ENCODE measurements around the gene RAB40C.

The RAB40C gene

DNA sequence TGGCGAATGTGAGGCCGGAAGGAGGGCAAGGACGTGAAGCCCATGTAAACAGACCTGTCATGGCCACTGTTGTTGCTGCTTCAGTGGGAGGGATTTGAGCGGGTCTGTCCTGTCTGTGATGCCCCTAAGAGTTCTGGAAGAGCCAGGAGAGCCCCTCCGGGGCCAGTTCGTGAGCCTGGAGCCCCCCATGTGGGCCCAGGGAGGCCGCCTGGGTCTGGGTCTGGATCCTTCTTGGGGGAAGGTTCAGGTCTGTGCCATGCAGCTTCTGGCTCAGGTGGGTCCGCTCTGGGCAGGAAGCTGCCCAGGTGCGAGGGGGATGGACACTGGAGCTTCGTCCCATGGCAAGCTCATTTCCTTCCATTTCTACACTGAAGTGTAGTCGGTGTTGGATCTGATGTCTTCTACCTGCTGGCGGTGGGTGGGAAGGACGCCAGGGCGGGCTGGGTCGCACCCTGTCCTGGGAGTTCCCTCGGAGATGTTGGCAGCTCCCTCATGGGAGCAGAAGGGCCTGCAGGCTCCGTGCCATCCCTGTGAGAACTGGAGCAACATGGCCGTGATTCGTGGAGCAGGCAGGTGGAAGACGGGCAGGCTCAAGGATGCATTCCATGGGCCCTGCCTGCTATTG is 29.7 kb downstream of the RAB40C start:
- DNase-seq: no peak

DNA sequence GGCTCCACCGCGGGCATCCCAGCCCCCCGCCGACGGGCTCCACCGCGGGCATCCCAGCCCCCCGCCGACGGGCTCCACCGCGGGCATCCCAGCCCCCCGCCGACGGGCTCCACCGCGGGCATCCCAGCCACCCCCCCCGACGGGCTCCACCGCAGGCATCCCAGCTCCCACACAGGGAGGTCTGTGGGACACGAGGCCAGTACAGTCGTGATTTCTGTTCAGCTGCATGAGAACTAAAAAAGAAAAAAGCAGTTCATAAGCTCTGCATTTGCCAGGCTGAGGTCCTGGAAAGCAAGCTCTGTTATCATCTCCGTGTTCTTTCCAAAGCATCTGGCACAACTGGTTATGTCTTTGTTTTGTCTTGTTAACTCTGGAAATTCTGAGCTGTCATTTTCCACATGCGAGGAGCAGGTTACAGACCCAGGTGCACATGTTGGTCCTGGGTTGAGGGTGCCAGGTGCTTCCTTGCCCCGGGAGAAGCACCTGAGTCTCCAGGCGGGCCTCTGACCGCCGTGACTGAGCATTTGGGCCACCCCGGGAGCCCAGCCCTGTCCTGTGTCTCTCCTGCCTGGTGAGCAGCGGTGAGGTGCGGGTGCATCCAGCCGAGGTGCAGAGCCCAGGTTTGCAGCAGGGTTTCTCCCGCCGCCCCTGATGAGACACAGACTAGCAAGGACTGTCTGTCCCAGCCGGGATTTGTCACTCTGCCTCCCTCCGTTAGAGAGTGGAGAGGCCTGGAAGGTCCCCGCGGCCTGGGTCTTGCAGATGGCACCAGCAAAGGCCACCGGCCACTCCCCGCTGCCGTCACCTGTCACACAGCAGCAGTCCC is 31.0 kb downstream of the RAB40C start:
- DNase-seq: no peak

DNA sequence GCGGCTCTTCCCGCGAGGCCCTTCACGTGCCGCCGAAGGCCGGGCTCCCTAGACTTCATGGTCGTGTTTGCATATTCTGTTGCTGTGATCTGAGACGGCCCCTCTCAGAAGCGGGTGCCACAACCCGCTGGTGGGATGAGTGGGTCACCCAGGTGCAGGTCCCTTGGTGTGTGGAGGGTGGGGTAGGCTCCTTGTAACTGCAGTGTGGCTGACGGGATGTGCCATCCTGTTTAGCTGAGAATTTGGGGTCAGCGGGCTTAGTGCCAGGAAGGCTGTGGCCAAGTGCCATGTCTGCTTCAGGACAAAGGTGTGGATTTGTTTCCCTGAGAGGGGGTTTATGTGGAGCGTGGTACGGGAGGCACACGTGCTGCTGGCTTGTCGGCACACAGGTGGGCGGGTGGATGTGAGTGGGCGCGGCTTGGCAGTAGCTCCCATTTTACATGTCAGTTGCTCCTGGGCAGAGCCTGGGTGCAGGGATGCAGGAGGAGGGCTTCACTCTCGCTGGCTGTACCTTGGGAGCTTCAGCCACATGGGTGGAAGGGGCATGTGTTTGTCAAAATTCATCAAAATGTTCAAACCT is 31.8 kb downstream of the RAB40C start:
- DNase-seq: no peak

DNA sequence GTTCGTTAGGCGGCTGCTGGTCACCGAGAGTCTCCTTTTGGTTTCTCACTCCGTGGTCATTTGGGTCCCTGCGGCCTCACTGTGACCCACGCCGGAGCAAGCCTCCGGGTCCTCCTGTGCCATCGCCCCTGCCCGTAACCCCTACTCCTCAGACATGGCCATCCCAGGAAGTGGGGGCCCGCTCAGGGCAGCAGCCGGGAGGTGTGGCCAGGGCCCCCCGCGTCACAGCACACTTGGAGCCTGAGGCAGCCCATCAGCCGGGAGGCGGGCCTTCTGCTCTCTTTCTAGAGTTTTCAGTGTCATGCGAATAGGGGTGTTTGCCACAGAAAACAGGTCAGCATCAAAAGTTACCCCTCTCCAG is 33.0 kb downstream of the RAB40C start:
- DNase-seq: no peak

DNA sequence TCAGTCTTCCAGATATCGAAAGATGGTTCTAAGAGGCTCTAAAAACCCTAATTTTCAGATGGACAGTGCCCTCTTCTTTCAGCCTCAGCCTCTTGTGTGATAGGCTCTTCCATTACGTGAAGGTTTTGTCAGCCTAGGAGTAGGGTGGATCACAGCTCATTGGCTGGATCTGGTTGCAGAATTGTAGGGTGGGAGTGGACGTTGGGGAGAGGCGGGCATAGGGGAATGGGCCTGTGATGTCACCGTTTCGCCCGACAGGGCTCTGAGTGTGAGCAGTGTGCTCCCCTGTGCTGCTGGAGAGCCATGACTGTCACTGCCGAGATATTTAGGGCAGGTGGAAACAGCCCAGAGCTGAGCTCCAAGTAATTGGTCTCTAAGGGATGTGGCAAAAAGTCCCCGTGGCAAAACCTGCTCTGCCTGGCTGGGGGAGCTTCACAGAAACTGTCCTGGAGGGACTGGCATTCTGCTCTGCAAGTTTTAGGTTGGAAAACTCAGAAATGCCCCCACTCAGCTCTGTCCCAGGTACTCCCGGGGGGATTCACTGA is 34.7 kb downstream of the RAB40C start:
- no peak for DNase-seq

DNA sequence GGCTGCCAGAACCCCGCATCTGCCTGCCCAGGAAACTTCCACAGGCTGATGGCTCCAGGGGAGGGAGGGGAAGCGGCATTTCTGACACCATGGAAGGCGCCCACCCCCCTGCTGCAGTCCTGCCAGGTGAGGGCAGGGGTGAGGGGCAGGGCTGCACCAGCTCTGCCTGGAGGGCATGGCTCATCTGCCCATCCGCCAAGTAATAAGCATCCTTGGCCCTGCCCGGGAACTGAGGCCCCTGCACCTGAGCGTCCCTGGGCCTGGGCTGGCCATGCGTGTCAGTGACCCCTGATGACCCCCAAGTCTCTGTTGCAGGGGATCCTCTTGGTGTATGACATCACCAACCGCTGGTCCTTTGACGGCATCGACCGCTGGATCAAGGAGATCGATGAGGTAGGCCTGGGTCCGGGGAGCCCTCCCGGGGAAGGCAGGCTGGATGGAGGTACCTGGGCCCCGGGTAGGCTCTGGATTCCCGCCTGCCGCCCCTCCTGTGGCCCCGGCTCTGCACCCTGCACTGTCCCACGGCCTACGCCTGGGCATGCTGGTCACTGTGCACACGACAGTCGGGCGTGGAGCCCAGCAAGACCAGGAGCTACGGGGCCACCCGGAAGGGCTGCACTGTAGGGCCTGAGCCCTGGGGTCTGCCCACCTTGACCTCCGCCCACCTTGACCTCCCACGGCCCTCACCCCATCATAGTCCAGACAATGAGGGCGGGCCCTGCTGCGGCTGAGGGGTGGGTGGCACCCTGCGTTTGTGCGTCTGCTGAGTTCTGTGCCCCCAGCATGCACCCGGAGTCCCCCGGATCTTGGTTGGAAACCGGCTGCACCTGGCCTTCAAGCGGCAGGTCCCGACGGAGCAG is 35.5 kb downstream of the RAB40C start:
- no peak for DNase-seq

DNA sequence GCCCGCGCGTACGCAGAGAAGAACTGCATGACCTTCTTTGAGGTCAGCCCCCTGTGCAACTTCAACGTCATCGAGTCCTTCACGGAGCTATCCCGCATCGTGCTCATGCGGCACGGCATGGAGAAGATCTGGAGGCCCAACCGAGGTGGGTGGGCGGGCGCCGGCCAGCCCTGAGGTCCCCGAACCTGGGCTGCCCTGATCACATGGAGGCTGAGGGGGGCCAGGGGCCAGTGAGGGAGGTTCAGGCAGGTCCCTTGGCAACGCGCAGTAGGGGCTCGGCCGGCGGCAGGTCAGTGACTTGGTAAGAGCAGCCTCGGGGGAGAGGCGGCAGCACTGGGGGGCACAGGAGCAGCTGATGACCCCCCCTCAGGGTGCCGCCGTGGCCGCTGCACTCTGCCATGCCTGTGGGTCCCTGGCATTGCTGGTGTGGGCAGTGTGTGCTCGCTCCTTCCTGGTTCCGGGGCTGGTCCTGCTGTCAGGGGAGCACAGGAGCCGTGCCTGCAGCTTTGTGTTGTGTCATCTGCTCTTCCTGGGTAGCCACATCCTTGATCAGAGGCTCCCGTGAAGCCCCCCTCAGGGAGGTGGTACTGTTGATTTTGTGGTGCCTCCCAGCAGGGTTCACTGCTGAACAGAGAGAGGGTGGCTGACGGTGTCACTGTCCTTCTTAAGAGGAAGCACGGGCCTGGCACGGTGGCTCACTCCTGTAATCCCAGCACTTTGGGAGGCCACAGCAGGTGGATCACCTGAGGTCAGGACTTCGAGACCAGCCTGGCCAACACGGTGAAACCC is 36.3 kb downstream of the RAB40C start:
- no peak for DNase-seq

DNA sequence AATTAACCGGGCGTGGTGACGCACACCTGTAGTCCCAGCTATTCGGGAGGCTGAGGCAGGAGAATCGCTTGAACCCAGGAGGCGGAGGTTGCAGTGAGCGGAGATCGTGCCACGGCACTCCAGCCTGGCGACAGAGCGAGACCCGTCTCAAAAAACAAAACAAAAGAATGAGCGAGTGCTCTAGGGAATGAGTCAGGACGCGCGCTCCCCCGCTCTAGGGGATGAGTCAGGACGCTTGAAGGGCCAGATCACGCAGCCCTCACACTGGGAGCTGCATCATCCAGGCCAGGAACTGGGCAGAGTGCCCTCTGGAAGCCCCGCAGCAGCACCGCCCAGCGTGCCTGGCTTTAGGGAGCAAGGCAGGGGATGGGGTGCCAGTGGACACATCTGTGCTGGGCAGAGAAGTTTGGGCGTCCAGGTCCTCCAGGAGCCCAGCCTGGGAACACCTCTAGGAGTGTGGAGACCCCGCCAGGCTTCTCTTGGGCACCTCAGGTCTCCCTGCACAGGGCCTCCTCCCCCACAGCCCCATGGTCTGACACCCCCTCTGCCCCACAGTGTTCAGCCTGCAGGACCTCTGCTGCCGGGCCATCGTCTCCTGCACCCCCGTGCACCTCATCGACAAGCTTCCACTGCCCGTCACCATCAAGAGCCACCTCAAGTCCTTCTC is 37.1 kb downstream of the RAB40C start:
- DNase-seq: no peak

DNA sequence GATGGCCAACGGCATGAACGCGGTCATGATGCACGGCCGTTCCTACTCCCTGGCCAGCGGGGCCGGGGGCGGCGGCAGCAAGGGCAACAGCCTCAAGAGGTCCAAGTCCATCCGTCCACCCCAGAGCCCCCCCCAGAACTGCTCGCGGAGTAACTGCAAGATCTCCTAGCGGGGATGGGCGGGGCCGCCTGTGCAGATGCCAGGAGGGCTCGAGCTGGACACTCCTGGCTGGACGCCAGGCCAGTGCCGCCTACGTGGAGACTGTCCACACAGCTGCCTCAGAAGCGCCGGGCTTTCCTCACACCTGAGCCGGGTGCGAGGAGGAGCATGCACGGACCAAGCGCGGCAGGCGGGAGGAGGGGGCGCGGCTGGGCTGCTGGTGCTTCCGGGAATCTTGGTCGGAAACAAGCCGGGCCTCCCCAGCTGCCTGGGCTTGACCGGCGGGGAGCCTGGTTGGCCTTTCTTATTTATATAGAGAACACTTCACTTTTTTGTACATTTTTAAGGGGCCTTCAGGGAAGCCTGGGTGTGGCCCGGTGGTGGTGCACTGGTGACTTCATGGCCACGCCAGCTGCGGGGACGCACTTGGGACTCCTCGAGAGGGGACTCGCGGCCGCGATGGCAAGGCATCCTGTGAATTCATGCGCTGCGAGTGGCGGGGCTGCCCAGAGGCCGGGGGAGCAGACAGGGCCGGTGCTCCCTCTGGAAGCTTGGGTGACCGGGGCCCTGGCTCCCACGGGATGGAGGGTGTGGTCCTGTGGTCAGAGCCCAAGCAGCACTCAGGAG is 37.8 kb downstream of the RAB40C start:
- DNase-seq: no peak

DNA sequence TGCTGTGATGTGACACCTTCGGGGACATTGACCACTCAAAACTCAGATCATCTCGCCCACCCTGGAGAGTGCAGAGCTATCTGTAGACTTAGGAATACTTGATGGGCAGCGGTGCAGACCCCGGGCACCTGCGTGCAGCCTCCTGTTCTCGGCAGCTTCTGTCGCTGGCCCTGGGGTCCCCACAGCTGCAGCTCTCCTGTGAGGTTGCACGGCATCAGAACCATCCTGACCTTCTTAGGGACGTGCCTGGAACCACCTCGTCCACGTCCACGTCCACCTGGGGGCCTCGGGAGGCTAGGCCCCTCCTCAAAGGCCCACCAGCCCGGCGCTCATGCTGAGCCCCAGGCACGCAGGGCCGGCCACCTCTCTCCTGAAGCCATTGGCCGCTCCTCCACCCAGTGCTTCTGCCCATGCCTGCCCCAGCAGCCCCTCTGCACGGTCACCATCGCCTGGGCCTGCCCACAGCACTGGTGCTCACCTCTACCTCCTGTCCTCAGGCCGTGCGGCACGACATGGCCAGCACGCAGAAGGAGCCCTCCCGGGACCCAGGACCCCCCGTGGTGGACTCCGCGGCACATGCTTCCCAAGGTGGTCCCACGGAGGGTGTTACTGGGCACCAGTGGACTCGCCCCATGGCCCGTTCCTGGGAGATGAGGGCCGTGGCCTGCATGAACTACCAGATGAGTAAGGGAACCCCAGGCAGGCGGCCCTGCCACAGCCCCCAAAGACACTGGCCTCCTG is 38.6 kb downstream of the RAB40C start:
- DNase-seq: no peak

DNA sequence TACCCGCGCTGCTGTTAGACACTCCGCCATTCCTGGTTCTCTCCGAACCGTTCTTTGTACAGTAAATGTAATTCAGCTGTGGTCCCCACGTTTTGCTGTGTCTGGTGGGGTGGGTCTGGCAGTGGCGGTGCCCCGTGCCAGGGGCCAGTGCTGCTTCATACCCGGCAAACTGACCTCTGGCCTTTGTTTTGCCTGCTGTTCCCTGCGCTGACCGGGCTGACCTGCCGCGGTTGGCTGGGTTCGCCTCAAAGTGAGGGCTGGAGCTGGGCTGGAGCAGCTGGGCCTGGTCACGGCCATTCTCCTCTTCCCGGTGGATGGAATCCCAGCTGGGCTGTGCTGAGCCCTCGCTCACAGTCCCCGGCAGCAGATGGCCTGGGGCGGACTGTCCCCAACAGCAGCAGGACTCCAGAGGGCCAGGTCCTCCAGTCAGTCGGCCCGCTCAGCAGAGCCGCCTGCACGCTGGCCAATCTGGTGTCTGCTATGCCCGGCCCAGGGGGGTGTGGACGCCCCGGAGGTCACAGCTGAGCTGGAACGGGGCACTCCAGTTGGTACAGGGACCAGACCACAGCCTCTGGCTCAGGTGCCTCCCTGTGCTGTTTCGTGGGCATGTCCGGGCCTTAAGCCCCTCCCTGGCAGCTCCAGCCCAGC is 39.4 kb downstream of the RAB40C start:
- no peak for DNase-seq

DNA sequence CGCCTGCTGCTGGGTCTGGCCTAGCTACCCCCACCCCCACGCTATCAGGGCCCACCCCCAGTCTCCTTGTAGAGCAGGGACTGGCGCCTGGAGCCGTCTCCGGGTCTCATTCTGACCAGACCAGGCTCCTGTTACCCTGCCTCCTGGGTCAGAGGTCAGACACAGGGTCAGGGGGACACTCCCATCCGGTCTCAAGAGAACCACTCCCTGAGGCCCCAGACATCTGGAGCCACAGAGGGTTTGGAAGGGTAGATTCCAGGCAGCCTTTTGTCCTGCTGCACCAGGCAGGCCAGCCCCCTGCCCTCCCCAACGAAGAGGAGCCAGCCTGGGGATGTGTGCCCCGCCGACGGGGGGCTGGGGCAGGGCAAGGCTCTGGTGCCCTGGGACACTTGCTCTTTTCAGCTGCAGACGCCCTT is 40.0 kb downstream of the RAB40C start:
- no peak for DNase-seq

DNA sequence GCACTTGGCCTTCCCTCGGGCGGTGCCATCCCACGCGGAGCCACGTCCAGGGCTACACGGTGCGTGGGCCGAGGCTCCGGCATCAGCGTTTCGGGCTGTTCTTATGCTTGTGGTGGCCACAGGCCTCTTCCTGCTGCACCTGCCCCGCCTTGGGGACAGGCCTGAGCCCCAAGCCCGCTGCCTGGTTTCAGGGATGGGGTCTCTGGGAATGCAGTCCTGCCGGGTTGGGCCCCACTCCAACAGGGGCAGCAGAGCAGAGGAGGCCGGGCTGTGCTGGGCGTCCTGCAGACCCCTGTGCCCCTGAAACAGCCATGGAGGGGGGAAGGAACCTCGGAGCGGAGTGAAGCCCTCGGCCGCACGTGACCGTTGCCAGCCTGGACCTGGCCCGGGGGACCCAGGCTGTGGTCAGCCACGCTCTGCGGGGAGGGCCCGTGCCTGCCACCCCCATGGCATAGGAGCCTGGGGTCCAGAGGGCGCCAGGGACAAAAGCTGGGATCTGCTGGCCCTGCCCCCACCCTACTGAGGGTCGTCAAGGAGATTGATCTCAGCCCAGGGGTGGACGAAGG is 40.5 kb downstream of the RAB40C start:
- no peak for DNase-seq

DNA sequence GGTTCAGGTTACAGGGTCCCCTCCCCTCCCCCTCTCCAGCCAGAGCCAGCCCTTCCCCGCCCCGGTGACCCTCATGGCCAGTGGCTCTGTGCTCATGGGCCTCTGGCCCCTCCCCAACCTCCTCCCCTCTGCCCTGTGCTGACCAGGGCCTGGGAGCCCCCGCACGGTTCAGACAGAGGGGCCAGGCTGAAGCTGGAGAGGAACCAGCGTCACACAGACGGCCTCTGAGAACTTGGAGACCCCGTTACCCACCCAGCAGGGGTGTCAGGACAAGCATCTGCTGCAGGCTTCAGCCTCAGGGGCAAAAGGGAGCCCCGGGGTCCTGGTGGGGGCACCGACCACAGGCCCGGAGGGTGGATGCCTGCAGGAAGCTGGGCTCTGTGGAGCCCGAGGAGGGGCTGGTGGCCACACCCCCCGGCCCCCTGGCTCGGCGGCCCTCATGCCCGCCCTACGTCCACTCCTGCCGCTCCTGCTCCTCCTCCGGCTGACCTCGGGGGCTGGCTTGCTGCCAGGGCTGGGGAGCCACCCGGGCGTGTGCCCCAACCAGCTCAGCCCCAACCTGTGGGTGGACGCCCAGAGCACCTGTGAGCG is 41.0 kb downstream of the RAB40C start, which contains the start of gene WFIKKN1:
WFIKKN1 (plus strand) TSS at position 171 of the 591 bp plus-strand sequence; CDS start at position 440, 269 bp downstream.
- no peak for DNase-seq

DNA sequence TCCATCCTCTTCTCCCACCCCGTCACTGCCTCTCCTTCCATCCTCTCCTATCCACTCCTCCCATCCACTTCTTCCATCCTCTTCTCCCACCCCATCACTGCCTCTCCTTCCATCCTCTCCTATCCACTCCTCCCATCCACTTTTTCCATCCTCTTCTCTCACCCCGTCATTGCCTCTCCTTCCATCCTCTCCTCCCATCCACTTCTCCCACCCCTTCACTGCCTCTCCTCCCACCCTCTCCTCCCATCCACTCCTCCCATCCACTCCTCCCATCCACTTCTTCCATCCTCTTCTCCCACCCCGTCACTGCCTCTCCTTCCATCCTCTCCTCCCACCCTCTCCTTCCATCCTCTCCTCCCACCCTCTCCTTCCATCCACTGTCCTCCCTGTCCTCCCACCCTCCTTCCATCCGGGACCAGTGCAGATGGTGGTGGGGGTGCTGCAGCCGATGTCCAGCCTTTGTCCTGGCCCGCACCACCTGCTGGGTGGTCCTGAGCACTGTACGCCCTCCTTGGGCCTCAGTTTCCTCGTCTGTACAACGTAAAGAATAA is 42.0 kb downstream of the RAB40C start:
- no peak for DNase-seq

DNA sequence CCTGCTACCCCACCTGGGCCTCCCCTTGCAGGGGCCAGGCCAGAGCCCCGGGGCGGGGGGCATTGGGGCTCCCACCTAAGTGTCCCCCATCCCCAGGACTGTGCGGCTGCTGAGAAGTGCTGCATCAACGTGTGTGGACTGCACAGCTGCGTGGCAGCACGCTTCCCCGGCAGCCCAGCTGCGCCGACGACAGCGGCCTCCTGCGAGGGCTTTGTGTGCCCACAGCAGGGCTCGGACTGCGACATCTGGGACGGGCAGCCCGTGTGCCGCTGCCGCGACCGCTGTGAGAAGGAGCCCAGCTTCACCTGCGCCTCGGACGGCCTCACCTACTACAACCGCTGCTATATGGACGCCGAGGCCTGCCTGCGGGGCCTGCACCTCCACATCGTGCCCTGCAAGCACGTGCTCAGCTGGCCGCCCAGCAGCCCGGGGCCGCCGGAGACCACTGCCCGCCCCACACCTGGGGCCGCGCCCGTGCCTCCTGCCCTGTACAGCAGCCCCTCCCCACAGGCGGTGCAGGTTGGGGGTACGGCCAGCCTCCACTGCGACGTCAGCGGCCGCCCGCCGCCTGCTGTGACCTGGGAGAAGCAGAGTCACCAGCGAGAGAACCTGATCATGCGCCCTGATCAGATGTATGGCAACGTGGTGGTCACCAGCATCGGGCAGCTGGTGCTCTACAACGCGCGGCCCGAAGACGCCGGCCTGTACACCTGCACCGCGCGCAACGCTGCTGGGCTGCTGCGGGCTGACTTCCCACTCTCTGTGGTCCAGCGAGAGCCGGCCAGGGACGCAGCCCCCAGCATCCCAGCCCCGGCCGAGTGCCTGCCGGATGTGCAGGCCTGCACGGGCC is 42.8 kb downstream of the RAB40C start:
- no peak for DNase-seq

DNA sequence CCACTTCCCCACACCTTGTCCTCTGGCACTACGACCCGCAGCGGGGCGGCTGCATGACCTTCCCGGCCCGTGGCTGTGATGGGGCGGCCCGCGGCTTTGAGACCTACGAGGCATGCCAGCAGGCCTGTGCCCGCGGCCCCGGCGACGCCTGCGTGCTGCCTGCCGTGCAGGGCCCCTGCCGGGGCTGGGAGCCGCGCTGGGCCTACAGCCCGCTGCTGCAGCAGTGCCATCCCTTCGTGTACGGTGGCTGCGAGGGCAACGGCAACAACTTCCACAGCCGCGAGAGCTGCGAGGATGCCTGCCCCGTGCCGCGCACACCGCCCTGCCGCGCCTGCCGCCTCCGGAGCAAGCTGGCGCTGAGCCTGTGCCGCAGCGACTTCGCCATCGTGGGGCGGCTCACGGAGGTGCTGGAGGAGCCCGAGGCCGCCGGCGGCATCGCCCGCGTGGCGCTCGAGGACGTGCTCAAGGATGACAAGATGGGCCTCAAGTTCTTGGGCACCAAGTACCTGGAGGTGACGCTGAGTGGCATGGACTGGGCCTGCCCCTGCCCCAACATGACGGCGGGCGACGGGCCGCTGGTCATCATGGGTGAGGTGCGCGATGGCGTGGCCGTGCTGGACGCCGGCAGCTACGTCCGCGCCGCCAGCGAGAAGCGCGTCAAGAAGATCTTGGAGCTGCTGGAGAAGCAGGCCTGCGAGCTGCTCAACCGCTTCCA is 43.6 kb downstream of the RAB40C start:
- DNase-seq: no peak

Measured in activated CD4-positive, alpha-beta T cell treated with anti-CD3 and anti-CD28 coated beads, Interleukin-2, amount 50 U/mL, for 16 hours (primary cell).